GM12878 (cell line): Measurements from ENCODE around the gene FRYL. TPM values are rescaled to one million over a fixed set of nuclear protein-coding genes. Genes with fewer than 3 reads are reported as not detected.

Experiments used
- ATAC-seq: fragments of 200-7000 bp; cut with Tn5 transposase; 3 replicates; pipeline ENCODE4 v1.9.1; 2020; ENCODE audit warnings: mild to moderate bottlenecking, moderate library complexity
- BruUV-seq: library from RNA; stranded (reverse); fragments of 400-500 nt; replicated peaks from 2 replicates; lab custom pipeline; 2021; lab: Mats Ljungman, UMichigan
- CTCF ChIA-PET: fragments of 300-600 bp; sonication (Branson Sonifier 250); formaldehyde crosslinking; extraction: SDS; loops from one replicate; lab custom pipeline; 2021; ENCODE audit warnings: inconsistent platforms; lab: Yijun Ruan, JAX
- POLR2A ChIA-PET: fragments of 350-600 bp; formaldehyde crosslinking; extraction: SDS; loops from one replicate; lab custom pipeline; 2021; ENCODE audit warnings: inconsistent platforms; lab: Charles Lee
- RAD21 ChIA-PET: fragments of 300-600 bp; sonication (Branson Sonifier 250); formaldehyde crosslinking; loops from one replicate; lab custom pipeline; 2023; ENCODE audit warnings: antibody characterized with exemption; ENCODE audit not compliant: unreplicated experiment; lab: Charles Lee
- SMC1A ChIA-PET: fragments of 300-600 bp; sonication (Branson Sonifier 250); formaldehyde crosslinking; loops from one replicate; lab custom pipeline; 2023; ENCODE audit not compliant: unreplicated experiment, uncharacterized antibody; lab: Charles Lee
- DNase-seq: peaks from one replicate; pipeline ENCODE4 v3.0.0-alpha.2; 2011; ENCODE audit warnings: low read depth, low spot score
- FAIRE-seq: peaks from 3 replicates; lab custom pipeline; 2011; peaks lifted over from hg19 to GRCh38; lab: Jason Lieb, UNC
- H2AFZ ChIP-seq: 2 replicates; pipeline ENCODE4 v1.6.0; 2011; ENCODE audit warnings: low read depth, low read length, control low read depth; ENCODE audit not compliant: control insufficient read depth
- H3K27ac ChIP-seq: 2 replicates; pipeline ENCODE4 v1.5.1; 2011; ENCODE audit warnings: control low read depth; ENCODE audit not compliant: control insufficient read depth, insufficient read depth
- H3K27me3 ChIP-seq, 2 experiments: replicated peaks in 1 of 2; 2 replicates each; pipeline versions ENCODE4 v1.6.0 to v1.6.1; 2011; ENCODE audit warnings: low read length in 1 of 2; ENCODE audit not compliant: control insufficient read depth in 2 of 2, insufficient read depth in 2 of 2
- H3K36me3 ChIP-seq, 2 experiments: 2 replicates each; pipeline ENCODE4 v1.5.1; 2011; ENCODE audit warnings: low read length in 1 of 2; ENCODE audit not compliant: control insufficient read depth in 2 of 2, insufficient read depth in 2 of 2
- H3K4me1 ChIP-seq: 2 replicates; pipeline ENCODE4 v1.6.1; 2011; ENCODE audit warnings: mild to moderate bottlenecking, low read length, moderate library complexity, mixed read lengths; ENCODE audit not compliant: control insufficient read depth, insufficient read depth
- H3K4me2 ChIP-seq: 2 replicates; pipeline ENCODE4 v1.6.0; 2011; ENCODE audit warnings: control low read depth; ENCODE audit not compliant: control insufficient read depth, insufficient read depth
- H3K4me3 ChIP-seq: fragments of 200-600 bp; sonication (generic); 2 replicates; pipeline ENCODE4 v1.5.1; 2016
- H3K79me2 ChIP-seq: 2 replicates; pipeline ENCODE4 v1.6.0; 2011; ENCODE audit warnings: low read length; ENCODE audit not compliant: control insufficient read depth, insufficient read depth
- H3K9ac ChIP-seq: 2 replicates; pipeline ENCODE4 v1.8.0; 2011; ENCODE audit warnings: low read length, control low read depth, mixed read lengths; ENCODE audit not compliant: control insufficient read depth, insufficient read depth
- H3K9me3 ChIP-seq: replicated peaks from 3 replicates; pipeline ENCODE4 v1.5.1; 2011; ENCODE audit warnings: mild to moderate bottlenecking, low read length; ENCODE audit not compliant: control insufficient read depth, insufficient read depth
- H4K20me1 ChIP-seq: 2 replicates; pipeline ENCODE4 v1.6.0; 2011; ENCODE audit not compliant: control insufficient read depth, insufficient read depth
- EGR1 ChIP-seq, 2 experiments: IDR thresholded peaks; 1 replicate in 1 of 2; 2 replicates in 1 of 2; pipeline ENCODE4 v1.6.1; 2011 to 2012; ENCODE audit warnings: low read depth in 2 of 2, low read length in 2 of 2, borderline replicate concordance in 1 of 2, mild to moderate bottlenecking in 1 of 2, moderate library complexity in 1 of 2
- LARP7 ChIP-seq: fragments of 450-650 bp; IDR thresholded peaks from 2 replicates; pipeline ENCODE4 v1.6.1; 2017; ENCODE audit warnings: mild to moderate bottlenecking
- MEF2A ChIP-seq: IDR thresholded peaks from 2 replicates; pipeline ENCODE4 v1.6.1; 2011; ENCODE audit warnings: low read depth, mild to moderate bottlenecking, low read length, moderate library complexity; ENCODE audit not compliant: insufficient read depth
- NFIC ChIP-seq: IDR thresholded peaks from 2 replicates; pipeline ENCODE4 v1.6.1; 2012; ENCODE audit warnings: low read depth, mild to moderate bottlenecking, inconsistent platforms, low read length, moderate library complexity
- PKNOX1 ChIP-seq: fragments of 450-650 bp; IDR thresholded peaks from 2 replicates; pipeline ENCODE4 v1.6.1; 2016; ENCODE audit warnings: mild to moderate bottlenecking
- POLR2AphosphoS2 ChIP-seq: IDR thresholded peaks from 2 replicates; pipeline ENCODE4 v1.6.1; 2011; ENCODE audit warnings: low read depth, mild to moderate bottlenecking, low read length, improper control_type of control experiment, moderate library complexity
- RUNX3 ChIP-seq: IDR thresholded peaks from 2 replicates; pipeline ENCODE4 v1.6.1; 2012; ENCODE audit warnings: low read length, inconsistent platforms
- SMAD1 ChIP-seq: fragments of 450-650 bp; IDR thresholded peaks from 2 replicates; pipeline ENCODE4 v1.6.1; 2018; ENCODE audit warnings: mild to moderate bottlenecking, low read depth; ENCODE audit not compliant: partially characterized antibody
- WGBS: methylation state at CpG from one replicate; pipeline ENCODE4 v1.1.6; 2016; ENCODE audit warnings: low lambda C conversion rate; ENCODE audit not compliant: insufficient replicate concordance, insufficient coverage; ENCODE audit errors: missing lambda C conversion rate; 5-methylcytosine and 5-hydroxymethylcytosine counted together
- in situ Hi-C: fragments of 300-500 bp; cut with MboI; formaldehyde crosslinking; loops from 9 replicates; pipeline ENCODE4 v1.14.3; 2018; ENCODE audit warnings: mixed read lengths
- intact Hi-C: fragments of 100-400 bp; cut with micrococcal nuclease; formaldehyde crosslinking; loops from one replicate; pipeline ENCODE4 v1.14.2; 2022; ENCODE audit not compliant: unreplicated experiment
- polyA plus RNA-seq, 11 experiments: library from polyadenylated mRNA; depleted of rRNA in 4 of 11; unstranded in 6 of 11; stranded (reverse) in 5 of 11; fragments of >200 nt; fragmentation: Nextera tagmentation in 4 of 11; fragmentation: Illumina TruSeq in 1 of 11; extraction: Ambion mirVana in 4 of 11; extraction: Trizol in 1 of 11; gene quantifications; 1 replicate in 1 of 11; 2 replicates in 10 of 11; pipeline versions ENCODE4 v1.2.1 to v1.2.3, GENCODE V29; 2011 to 2016; ENCODE audit warnings: inconsistent platforms in 2 of 11, missing spikeins in 2 of 11, low read depth in 1 of 11
- total RNA-seq, 4 experiments: library from RNA; depleted of rRNA in 3 of 4; stranded (reverse); fragments of >200 nt in 3 of 4; fragmentation: Illumina TruSeq in 1 of 4; extraction: Trizol in 1 of 4; gene quantifications; 2 replicates each; pipeline versions ENCODE4 v1.2.1 to v1.2.3, GENCODE V29; 2013 to 2021
- TF ChIP-seq, protein P1 (sequence below): fragments of 450-650 bp; IDR thresholded peaks from 2 replicates; pipeline ENCODE4 v1.6.1; 2017; ENCODE audit warnings: mild to moderate bottlenecking, moderate library complexity
- TF ChIP-seq, protein P2 (sequence below): fragments of 150-350 bp; IDR thresholded peaks from 2 replicates; pipeline ENCODE4 v1.6.1; 2016; ENCODE audit warnings: low read depth, low read length

The FRYL gene
- total and polyA plus RNA-seq, 10 of the 15 experiments (the other 5 are each of a cell fraction or from before 2014, with no cell fraction given): 10.3 to 50.6 (median 28.7) TPM

- H3K27me3 ChIP-seq: no peaks in the 10 kb centered on the region
- TF ChIP-seq, protein P1, sequence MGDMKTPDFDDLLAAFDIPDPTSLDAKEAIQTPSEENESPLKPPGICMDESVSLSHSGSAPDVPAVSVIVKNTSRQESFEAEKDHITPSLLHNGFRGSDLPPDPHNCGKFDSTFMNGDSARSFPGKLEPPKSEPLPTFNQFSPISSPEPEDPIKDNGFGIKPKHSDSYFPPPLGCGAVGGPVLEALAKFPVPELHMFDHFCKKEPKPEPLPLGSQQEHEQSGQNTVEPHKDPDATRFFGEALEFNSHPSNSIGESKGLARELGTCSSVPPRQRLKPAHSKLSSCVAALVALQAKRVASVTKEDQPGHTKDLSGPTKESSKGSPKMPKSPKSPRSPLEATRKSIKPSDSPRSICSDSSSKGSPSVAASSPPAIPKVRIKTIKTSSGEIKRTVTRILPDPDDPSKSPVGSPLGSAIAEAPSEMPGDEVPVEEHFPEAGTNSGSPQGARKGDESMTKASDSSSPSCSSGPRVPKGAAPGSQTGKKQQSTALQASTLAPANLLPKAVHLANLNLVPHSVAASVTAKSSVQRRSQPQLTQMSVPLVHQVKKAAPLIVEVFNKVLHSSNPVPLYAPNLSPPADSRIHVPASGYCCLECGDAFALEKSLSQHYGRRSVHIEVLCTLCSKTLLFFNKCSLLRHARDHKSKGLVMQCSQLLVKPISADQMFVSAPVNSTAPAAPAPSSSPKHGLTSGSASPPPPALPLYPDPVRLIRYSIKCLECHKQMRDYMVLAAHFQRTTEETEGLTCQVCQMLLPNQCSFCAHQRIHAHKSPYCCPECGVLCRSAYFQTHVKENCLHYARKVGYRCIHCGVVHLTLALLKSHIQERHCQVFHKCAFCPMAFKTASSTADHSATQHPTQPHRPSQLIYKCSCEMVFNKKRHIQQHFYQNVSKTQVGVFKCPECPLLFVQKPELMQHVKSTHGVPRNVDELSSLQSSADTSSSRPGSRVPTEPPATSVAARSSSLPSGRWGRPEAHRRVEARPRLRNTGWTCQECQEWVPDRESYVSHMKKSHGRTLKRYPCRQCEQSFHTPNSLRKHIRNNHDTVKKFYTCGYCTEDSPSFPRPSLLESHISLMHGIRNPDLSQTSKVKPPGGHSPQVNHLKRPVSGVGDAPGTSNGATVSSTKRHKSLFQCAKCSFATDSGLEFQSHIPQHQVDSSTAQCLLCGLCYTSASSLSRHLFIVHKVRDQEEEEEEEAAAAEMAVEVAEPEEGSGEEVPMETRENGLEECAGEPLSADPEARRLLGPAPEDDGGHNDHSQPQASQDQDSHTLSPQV: no peak
- TF ChIP-seq, protein P2, sequence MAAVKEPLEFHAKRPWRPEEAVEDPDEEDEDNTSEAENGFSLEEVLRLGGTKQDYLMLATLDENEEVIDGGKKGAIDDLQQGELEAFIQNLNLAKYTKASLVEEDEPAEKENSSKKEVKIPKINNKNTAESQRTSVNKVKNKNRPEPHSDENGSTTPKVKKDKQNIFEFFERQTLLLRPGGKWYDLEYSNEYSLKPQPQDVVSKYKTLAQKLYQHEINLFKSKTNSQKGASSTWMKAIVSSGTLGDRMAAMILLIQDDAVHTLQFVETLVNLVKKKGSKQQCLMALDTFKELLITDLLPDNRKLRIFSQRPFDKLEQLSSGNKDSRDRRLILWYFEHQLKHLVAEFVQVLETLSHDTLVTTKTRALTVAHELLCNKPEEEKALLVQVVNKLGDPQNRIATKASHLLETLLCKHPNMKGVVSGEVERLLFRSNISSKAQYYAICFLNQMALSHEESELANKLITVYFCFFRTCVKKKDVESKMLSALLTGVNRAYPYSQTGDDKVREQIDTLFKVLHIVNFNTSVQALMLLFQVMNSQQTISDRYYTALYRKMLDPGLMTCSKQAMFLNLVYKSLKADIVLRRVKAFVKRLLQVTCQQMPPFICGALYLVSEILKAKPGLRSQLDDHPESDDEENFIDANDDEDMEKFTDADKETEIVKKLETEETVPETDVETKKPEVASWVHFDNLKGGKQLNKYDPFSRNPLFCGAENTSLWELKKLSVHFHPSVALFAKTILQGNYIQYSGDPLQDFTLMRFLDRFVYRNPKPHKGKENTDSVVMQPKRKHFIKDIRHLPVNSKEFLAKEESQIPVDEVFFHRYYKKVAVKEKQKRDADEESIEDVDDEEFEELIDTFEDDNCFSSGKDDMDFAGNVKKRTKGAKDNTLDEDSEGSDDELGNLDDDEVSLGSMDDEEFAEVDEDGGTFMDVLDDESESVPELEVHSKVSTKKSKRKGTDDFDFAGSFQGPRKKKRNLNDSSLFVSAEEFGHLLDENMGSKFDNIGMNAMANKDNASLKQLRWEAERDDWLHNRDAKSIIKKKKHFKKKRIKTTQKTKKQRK: no peak
- TF ChIP-seq POLR2AphosphoS2 (no peak), SMAD1 (no peak), RUNX3 (peak; percentile 35), EGR1 (IDR thresholded peaks at IDR 0.05; ENCODE audit: borderline replicate concordance in 1 of 2, low read depth in 2 of 2, low read length in 2 of 2) (peak in 1 of 2 experiments; percentile 37; a peak in 1 of 3 replicates), PKNOX1 (0 out of 2 replicates have a peak, but pooled peaks have one; percentile 11), NFIC (no peak), MEF2A (0 out of 2 replicates have a peak, but pooled peaks have one; percentile 9), LARP7 (no peak)
- in situ Hi-C loops (no loop called here), intact Hi-C loops (no loop called here)
- peak overlapping the region; percentile 81 for H3K4me2 ChIP-seq
- ChIA-PET CTCF (interaction anchor here (1.6 kb wide), 1 partner anchor 12 kb away, joined by 3 read pairs; no protein-coding TSS in a partner anchor), RAD21 (no interaction called here), POLR2A (interaction anchor here (1.0 kb wide), 1 partner anchor 12 kb away, joined by 4 read pairs; the partner anchor contains the start of gene FRYL), SMC1A (interaction anchor here (0.6 to 1.7 kb wide), 3 partner anchors 12 to 215 kb away, joined by 3 to 5 read pairs (median 4); partner anchors contain the start of gene FRYL)
- H2AFZ ChIP-seq: no peak overlapping the region
- no peaks in the 10 kb centered on the region for H3K79me2 ChIP-seq
- peak; percentile 52 for ATAC-seq
- H3K9me3 ChIP-seq: no peaks in the 10 kb centered on the region
- no peaks in the 10 kb centered on the region for H4K20me1 ChIP-seq
- no peak for DNase-seq
- peaks cover 21% of the 10 kb centered on the region for H3K4me1 ChIP-seq
- H3K27ac ChIP-seq: no peak overlapping the region
- H3K9ac ChIP-seq: no peak overlapping the region
- H3K4me3 ChIP-seq: no peak overlapping the region; the same call in 1 of the 2 replicates
- FAIRE-seq: no peak
- no peaks in the 10 kb centered on the region for H3K36me3 ChIP-seq
- WGBS: 63% methylated on average over 5 of the region's 5 CpGs
- BruUV-seq: no TSS peak
These were observed 12.4 kb upstream of the FRYL start for GRCh38 chr4:48792348-48793006.
